GM23338 (cell line): ENCODE data around the gene MAD1L1.

ENCODE experiments used
- CREB1 ChIP-seq: fragments of 250-450 bp; sonication (Bioruptor Pico); IDR thresholded peaks from 2 replicates; pipeline ENCODE4 v1.5.0; 2020; ENCODE audit warnings: low read depth, mild to moderate bottlenecking, moderate library complexity
- EZH2 ChIP-seq: fragments of 200-600 bp; sonication (generic); IDR thresholded peaks from one replicate; pipeline ENCODE4 v1.8.0; 2017; ENCODE audit warnings: antibody characterized with exemption, mild to moderate bottlenecking, low read depth; ENCODE audit not compliant: unreplicated experiment
- EZH2phosphoT487 ChIP-seq: fragments of 200-600 bp; sonication (generic); IDR thresholded peaks from one replicate; pipeline ENCODE4 v1.8.1; 2018; ENCODE audit warnings: antibody characterized with exemption; ENCODE audit not compliant: unreplicated experiment
- JUNB ChIP-seq: IDR thresholded peaks from one replicate; pipeline ENCODE4 v1.6.1; 2016; ENCODE audit warnings: antibody characterized with exemption; ENCODE audit not compliant: unreplicated experiment
- POLR2AphosphoS5 ChIP-seq: IDR thresholded peaks from 2 replicates; pipeline ENCODE4 v1.6.1; 2016; ENCODE audit warnings: antibody characterized with exemption, low read depth
- REST ChIP-seq: IDR thresholded peaks from one replicate; pipeline ENCODE4 v1.6.1; 2018; ENCODE audit warnings: antibody characterized with exemption; ENCODE audit not compliant: unreplicated experiment
- STAT1 ChIP-seq: IDR thresholded peaks from one replicate; pipeline ENCODE4 v1.6.1; 2016; ENCODE audit warnings: antibody characterized with exemption; ENCODE audit not compliant: unreplicated experiment
- ZNF331 ChIP-seq: fragments of 250-450 bp; sonication (Bioruptor Pico); IDR thresholded peaks from 2 replicates; pipeline ENCODE4 v1.5.0; 2020; ENCODE audit warnings: low read depth, mild to moderate bottlenecking, moderate library complexity
- TF ChIP-seq, protein P1 (sequence below), 2 experiments: fragments of 200-600 bp in 1 of 2; sonication (generic) in 1 of 2; conservative IDR thresholded peaks; 2 replicates each; pipeline versions ENCODE4 v1.5.1 to v1.6.1; 2016 to 2017; ENCODE audit warnings: antibody characterized with exemption in 2 of 2, low read depth in 2 of 2, mild to moderate bottlenecking in 2 of 2, moderate library complexity in 1 of 2
- TF ChIP-seq, protein P2 (sequence below): IDR thresholded peaks from 2 replicates; pipeline ENCODE4 v1.6.1; 2016; ENCODE audit warnings: antibody characterized with exemption

- TF ChIP-seq, protein P1, sequence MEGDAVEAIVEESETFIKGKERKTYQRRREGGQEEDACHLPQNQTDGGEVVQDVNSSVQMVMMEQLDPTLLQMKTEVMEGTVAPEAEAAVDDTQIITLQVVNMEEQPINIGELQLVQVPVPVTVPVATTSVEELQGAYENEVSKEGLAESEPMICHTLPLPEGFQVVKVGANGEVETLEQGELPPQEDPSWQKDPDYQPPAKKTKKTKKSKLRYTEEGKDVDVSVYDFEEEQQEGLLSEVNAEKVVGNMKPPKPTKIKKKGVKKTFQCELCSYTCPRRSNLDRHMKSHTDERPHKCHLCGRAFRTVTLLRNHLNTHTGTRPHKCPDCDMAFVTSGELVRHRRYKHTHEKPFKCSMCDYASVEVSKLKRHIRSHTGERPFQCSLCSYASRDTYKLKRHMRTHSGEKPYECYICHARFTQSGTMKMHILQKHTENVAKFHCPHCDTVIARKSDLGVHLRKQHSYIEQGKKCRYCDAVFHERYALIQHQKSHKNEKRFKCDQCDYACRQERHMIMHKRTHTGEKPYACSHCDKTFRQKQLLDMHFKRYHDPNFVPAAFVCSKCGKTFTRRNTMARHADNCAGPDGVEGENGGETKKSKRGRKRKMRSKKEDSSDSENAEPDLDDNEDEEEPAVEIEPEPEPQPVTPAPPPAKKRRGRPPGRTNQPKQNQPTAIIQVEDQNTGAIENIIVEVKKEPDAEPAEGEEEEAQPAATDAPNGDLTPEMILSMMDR (conservative IDR thresholded peaks at IDR 0.05; ENCODE audit: low read depth in 2 of 2): no peak
- no peak for TF ChIP-seq EZH2phosphoT487
- TF ChIP-seq POLR2AphosphoS5: no peak
- no peak for TF ChIP-seq EZH2
- TF ChIP-seq REST: no peak
- no peak for TF ChIP-seq CREB1 (CRISPR knock-in tag)
- TF ChIP-seq JUNB: no peak
- TF ChIP-seq, protein P2, sequence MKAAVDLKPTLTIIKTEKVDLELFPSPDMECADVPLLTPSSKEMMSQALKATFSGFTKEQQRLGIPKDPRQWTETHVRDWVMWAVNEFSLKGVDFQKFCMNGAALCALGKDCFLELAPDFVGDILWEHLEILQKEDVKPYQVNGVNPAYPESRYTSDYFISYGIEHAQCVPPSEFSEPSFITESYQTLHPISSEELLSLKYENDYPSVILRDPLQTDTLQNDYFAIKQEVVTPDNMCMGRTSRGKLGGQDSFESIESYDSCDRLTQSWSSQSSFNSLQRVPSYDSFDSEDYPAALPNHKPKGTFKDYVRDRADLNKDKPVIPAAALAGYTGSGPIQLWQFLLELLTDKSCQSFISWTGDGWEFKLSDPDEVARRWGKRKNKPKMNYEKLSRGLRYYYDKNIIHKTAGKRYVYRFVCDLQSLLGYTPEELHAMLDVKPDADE: no peak
- no peak for TF ChIP-seq ZNF331 (CRISPR knock-in tag)
- no peak for TF ChIP-seq STAT1
These were observed 383.2 kb downstream of the MAD1L1 start for GRCh38 chr7:1849351-1850041.
